Measurements from ENCODE around the gene UBIAD1.
"Not testable (repeated sequence)": the region's sequence is repeated elsewhere in the genome, so short reads cannot be mapped to it uniquely, and the experiment has no call there.

Gene UBIAD1

GRCh38 chr1:11280719-11281376 is 7.8 kb downstream of the UBIAD1 start:
- no peak for DNase-seq

- DNase-seq: no peak
Observed at GRCh38 chr1:11281518-11282331, 8.7 kb downstream of the UBIAD1 start.

DNA sequence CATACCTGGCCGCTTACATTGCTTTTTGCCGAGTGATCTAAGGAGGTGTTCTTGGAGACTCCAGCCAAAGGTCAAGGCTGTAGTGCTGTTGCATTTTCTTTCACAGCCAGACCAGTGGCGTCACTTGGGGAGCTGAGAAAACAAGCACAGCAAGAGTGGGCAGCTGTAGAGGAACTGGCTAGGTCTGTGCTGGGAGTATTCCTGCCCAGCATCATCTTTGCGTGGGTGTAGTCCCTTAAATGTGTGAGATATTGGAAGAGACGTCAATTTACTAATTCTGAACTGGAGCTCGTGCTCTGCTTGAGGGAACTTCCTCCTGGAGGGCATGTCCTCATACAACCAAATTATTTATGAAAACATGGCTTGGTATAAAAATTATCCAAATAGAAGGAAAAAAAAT is 10.2 kb downstream of the UBIAD1 start:
- no peak for DNase-seq

GRCh38 chr1:11284784-11285183 is 11.8 kb downstream of the UBIAD1 start:
- DNase-seq: no peak

- DNase-seq: no peak
Observed at GRCh38 chr1:11285883-11286734, 13.1 kb downstream of the UBIAD1 start.

DNA sequence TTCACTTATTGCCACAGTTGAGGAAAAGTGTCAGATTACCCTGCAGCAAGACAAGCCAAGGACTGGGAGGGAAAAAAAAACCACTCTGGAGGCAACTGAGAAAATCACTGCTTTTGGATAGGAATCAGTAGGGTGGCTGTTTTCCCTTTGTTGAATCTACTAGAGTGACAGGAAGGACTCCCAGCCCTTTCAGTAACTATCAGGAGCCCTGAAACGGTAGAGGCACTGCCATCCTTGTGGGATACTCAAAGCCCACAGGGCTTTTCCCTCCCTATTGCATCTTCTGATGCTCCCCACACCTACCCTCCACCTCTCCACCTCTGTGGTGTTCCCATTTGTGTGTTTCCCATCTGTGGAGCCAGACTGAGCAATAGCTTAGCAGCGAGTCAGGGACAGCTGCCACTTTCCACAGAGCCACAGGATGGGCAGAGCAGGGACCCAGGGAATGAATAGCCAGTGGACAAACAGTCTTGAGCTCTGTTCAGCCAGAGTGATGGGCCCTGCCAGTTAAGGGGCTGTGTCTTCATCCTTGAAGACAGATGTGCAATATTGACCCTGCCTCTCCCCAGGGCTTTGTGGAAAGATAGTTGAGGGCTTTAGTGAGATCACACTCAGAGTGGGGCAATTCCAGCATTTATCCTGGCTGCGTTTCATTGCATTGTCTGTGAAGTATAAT is 13.9 kb downstream of the UBIAD1 start:
- DNase-seq: no peak

DNA sequence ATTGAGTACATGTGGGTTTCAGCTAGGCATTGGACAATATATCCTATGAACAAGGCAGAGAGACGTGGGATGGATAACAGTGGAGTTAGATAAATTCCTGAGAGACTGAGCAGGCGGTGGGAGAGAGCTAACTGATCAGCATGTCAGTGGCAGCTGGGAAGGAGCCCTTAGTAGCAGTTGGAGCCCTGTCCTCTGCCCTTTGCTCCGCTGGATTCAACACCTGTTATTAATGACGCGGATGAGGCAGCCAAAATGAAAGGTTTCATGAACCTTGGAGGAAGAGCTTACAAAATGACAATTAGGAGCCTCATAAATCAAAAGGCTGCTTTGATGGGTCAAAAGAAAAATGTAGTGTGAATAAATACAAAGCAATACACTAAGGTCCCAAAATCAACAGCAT is 16.1 kb downstream of the UBIAD1 start:
- no peak for DNase-seq

DNA sequence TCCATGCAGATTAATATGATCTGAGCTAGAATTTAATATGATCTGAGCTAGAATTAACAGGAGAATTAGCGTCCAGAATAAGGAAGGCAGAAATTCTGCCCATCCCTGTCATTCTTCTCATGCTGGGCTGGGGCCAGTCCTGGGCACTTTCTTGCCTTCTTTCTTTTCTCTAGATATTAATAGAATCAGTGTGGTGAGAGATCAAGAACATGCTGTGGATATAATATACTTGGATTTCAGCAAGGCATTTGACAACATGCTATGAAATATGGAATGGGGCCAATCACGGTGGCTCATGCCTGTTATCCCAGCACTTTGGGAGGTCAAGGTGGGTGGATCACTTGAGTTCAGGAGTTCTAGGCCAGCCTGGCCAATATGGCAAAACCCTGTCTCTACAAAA is 18.1 kb downstream of the UBIAD1 start:
- DNase-seq: no peak

- no peak for DNase-seq
Observed at GRCh38 chr1:11293856-11294255, 20.9 kb downstream of the UBIAD1 start.

DNA sequence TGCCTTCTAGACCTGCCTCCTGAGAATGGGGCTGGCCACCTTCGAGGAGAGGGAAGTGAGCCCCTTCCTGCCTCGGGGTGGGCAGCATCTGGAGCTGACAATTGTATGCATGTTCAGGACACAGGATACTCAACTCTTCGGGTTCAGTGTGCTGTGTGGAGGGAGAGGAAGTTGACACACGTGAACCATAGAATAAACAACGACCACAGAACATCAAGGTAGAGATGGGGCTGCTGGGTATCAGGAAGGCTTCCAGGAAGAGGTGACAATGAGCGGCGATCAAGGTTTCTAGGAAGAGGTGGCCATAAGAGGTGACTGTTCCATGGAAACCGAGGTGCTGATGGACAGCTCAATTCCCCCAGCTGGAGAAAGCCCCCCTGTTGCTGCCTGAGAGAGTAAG is 22.0 kb downstream of the UBIAD1 start:
- no peak for DNase-seq

GRCh38 chr1:11295905-11296304 is 22.9 kb downstream of the UBIAD1 start:
- no peak for DNase-seq

DNA sequence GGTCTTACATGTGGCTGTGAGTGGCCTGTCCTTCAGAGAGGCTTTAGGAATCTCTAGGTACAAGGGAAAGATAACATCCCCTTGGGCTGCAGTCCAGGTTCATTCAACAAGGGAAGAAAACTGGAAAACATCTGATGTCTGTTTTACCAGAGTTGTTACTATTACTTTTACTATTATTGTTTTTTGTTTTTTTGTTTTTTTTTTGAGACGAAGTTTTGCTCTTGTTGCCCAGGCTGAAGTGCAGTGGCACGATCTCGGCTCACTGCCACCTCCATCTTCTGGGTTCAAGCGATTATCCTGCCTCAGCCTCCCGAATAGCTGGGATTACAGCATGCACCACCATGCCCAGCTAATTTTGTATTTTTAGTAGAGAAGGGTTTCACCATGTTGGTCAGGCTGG is 24.8 kb downstream of the UBIAD1 start:
- DNase-seq: not testable (repeated sequence)

DNA sequence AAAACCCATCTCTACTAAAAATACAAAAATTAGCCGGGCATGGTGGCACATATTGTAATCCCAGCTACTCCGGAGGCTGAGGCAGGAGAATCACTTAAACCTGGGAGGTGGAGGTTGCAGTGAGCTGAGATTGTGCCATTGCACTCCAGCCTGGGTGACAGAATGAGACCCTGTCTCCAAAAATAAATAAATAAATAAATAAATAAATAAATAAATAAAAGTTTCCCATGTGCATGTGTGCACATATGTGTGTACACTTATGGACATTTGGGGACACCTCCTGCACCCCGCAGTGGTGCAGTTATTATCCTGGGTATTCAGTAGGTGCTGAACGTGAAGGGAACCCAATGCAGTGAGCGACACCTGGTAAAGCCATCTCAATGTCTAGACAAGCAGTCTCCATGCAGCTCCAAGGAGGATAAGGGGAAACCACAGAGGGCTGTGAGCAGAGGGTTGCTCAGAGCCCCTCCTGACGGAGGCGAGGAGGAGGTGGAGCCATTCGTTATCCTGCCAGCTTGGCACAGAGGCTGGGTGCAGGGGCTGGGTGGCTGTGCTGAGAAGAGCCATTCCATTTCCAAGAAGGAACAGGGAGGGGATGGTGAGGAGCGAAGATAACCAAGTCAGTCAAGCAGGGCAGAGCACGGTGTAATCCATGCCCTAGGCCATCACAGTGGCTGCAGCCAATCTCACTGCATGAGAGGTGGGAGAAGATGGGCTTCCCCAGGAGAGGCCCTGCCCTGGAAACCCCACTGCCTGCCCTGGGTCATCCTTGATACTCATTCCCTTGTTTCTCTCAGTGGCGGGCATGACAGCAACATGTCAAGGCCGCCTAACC is 25.6 kb downstream of the UBIAD1 start:
- no peak for DNase-seq

GRCh38 chr1:11299225-11299574 is 26.2 kb downstream of the UBIAD1 start:
- no peak for DNase-seq

DNA sequence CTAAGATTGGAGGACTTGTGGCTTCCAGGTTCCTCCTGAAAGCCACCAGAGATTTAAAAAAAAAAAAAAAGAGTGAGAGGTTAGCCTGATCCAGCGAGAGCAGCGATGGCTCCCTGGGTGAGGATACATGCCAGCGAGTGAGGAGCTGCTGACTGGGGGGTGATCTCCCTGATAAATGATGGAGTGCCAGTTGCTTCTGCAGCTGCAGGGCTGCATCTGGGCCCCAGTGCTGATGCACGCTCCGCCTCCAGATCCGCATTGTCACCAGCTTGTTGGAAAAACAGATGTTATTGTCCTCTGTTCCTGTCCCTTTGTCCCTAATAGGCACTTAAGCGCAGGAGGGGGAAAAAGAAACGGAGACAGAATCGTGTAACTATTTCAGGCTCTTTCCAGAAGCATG is 28.6 kb downstream of the UBIAD1 start:
- no peak for DNase-seq

DNA sequence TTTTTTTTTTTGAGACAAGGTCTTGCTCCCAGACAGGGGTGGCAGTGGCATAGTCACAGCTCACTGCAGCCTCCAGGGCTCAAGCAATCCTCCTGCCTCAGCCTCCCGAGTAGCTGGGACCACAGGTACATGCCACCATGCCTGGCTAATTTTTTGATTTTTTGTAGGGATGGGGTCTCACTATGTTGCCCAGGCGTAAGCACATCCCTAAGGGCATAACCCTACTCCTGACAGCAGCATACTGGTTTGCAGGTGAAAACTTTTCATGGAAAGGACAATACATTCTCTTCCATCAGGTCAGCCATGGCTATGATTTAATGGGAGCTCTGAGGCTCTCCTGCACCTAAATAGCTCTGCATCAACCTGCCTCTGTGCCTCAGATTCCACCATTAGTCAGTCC is 29.4 kb downstream of the UBIAD1 start:
- DNase-seq: no peak

- not testable (repeated sequence) for DNase-seq
Observed at GRCh38 chr1:11305516-11305915, 32.5 kb downstream of the UBIAD1 start.

- no peak for DNase-seq
Observed at GRCh38 chr1:11307852-11308251, 34.9 kb downstream of the UBIAD1 start.

GRCh38 chr1:11308699-11309224 is 35.8 kb downstream of the UBIAD1 start:
- no peak for DNase-seq

DNA sequence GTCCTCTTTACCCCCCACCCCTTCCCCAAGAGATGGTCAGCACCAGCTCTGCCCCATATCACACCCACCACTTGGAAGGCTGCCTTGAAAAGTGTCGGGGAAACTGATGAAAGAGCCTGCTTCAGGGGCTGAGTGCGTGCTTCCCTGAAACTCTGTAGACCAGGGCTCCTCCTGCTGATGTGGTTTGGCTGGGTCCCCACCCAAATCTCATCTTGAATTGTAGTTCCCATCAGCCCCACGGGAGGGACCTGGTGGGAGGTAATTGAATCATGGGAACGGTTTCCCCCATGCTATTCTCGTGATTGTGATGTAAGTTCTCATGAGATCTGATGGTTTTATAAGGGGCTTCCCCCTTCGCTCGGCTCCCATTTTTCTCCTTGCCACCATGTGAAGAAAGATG is 36.4 kb downstream of the UBIAD1 start:
- no peak for DNase-seq

DNA sequence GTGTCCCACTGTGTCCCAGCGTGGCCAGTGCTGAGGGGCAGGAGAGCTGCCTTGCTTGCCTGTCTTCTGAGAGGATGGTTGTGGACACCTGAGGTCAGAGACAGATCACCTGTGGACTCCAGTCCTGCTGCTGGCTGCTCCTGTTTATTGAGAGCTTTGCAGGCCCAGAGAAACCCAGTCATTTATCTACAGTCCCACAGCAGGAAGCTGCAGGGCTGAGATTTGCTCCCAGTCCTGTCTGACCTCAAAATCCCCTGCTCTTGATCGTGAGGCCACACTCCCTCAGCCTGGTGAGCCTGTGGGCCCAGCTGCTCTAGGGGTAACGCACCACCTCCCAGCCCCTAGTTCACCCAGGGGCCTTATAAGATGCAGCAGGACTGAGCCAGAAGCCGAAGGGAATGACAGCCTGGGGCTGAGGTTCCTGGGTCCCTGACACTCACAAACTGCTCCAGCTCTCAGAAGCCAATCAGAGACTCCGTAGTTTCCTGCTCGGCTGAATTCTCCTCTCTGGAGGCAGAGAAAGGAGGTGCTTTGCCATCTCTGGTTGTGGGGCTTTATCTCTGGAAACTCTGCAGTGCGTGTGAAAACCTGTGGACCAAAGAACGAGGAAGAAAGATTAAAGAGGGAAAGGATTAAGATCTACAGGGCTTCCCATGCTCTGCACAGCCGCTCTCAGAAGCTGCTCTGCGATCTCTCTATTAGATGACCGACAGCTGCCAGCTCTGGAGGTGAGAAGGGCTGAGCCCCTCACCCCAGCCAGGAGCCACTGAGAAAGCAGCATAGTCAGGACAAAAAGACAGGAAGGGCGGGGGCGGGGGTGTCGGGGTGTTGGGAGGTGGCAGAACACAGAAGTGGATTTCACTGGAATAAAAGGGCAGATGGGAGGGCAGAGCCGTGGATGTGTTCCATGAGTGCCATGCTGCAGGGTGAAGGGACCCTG is 39.1 kb downstream of the UBIAD1 start:
- no peak for DNase-seq
